ENCODE results near the gene PRSS3. TPM values are rescaled to one million over a fixed set of nuclear protein-coding genes. Genes with fewer than 3 reads are reported as not detected.

The PRSS3 gene
- total RNA-seq, 1 experiment from 2014 or later = 66.3 TPM

GRCh38 chr9:33780276-33780675 lies 15.1 kb upstream of the PRSS3 start:
- Histone ChIP-seq H4K20me1 (ENCODE audit: insufficient read depth) (no peaks in the 10 kb centered on the region), H3K9me3 (ENCODE audit: control insufficient read depth in 1 of 2, insufficient read depth in 1 of 2, low read depth in 1 of 2, low read length in 2 of 2) (no peaks in the 10 kb centered on the region), H3K4me2 (ENCODE audit: low read length) (no peak overlapping the region), H2AFZ (ENCODE audit: low read depth, low read length, poor library complexity, severe bottlenecking) (no peak overlapping the region), H3K79me2 (ENCODE audit: insufficient read depth, low read length) (no peaks in the 10 kb centered on the region), H3K9ac (ENCODE audit: low read length) (no peak overlapping the region), H3K9me2 (ENCODE audit: insufficient read depth) (no peaks in the 10 kb centered on the region), H3K27me3 (ENCODE audit: insufficient read depth, low read length) (no peaks in the 10 kb centered on the region), H3K27ac (ENCODE audit: low read depth, low read length) (no peak overlapping the region), H3K4me1 (ENCODE audit: control insufficient read depth in 1 of 2, insufficient read depth in 2 of 2, low read length in 2 of 2) (peaks cover 0 to 14% of the 10 kb centered on the region in 2 experiments; a peak in 2 of 4 replicates), H3K4me3 (replicated peaks in 1 of 2; ENCODE audit: low read depth in 1 of 2, low read length in 2 of 2) (no peak overlapping the region), H3K36me3 (ENCODE audit: control insufficient read depth in 1 of 2, insufficient read depth in 2 of 2, low read length in 2 of 2) (no peaks in the 10 kb centered on the region)
- CTCF ChIA-PET = interaction anchor here (2.6 kb wide), 1 partner anchor 33 kb away, joined by 13 read pairs; no protein-coding TSS in a partner anchor
- POLR2A ChIA-PET = interaction anchor here (0.7 kb wide), 1 partner anchor 780 kb away, joined by 5 read pairs; no protein-coding TSS in a partner anchor
- RAD21 ChIA-PET (ENCODE audit: low non-redundant PET in 1 of 2, low total read pairs in 2 of 2, uncharacterized antibody in 2 of 2, unreplicated experiment in 2 of 2) = interaction anchor here in 1 of 2 experiments (1.1 kb wide), 1 partner anchor 42 kb away, joined by 3 read pairs; no protein-coding TSS in a partner anchor
- no peak for TF ChIP-seq POLR2AphosphoS5 (IDR thresholded peaks at IDR 0.05; ENCODE audit: low read depth, low read length)
- TF ChIP-seq CBX3 (IDR thresholded peaks at IDR 0.05; ENCODE audit: low read depth) = no peak
- no peak for TF ChIP-seq SIN3A (IDR thresholded peaks at IDR 0.05; ENCODE audit: low read depth)
- TF ChIP-seq CEBPB (IDR thresholded peaks at IDR 0.05; ENCODE audit: low read depth) = no peak
- no peak for TF ChIP-seq JUND (IDR thresholded peaks at IDR 0.05)
- TF ChIP-seq, protein P1, sequence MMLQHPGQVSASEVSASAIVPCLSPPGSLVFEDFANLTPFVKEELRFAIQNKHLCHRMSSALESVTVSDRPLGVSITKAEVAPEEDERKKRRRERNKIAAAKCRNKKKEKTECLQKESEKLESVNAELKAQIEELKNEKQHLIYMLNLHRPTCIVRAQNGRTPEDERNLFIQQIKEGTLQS (IDR thresholded peaks at IDR 0.05) = no peak
- no peak for TF ChIP-seq RAD21 (IDR thresholded peaks at IDR 0.05; ENCODE audit: low read depth)
- TF ChIP-seq, protein P2, sequence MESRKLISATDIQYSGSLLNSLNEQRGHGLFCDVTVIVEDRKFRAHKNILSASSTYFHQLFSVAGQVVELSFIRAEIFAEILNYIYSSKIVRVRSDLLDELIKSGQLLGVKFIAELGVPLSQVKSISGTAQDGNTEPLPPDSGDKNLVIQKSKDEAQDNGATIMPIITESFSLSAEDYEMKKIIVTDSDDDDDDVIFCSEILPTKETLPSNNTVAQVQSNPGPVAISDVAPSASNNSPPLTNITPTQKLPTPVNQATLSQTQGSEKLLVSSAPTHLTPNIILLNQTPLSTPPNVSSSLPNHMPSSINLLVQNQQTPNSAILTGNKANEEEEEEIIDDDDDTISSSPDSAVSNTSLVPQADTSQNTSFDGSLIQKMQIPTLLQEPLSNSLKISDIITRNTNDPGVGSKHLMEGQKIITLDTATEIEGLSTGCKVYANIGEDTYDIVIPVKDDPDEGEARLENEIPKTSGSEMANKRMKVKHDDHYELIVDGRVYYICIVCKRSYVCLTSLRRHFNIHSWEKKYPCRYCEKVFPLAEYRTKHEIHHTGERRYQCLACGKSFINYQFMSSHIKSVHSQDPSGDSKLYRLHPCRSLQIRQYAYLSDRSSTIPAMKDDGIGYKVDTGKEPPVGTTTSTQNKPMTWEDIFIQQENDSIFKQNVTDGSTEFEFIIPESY (IDR thresholded peaks at IDR 0.05; ENCODE audit: extremely low read depth, insufficient replicate concordance, low read length) = no peak
- no peak for TF ChIP-seq SP1 (IDR thresholded peaks at IDR 0.05; ENCODE audit: low read depth)
- TF ChIP-seq EGR1 (IDR thresholded peaks at IDR 0.05; ENCODE audit: low read depth) = no peak
- no peak for TF ChIP-seq POLR2A (IDR thresholded peaks at IDR 0.05; ENCODE audit: borderline replicate concordance, extremely low read depth, insufficient read depth, insufficient read length)
- TF ChIP-seq, protein P3, sequence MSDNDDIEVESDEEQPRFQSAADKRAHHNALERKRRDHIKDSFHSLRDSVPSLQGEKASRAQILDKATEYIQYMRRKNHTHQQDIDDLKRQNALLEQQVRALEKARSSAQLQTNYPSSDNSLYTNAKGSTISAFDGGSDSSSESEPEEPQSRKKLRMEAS (IDR thresholded peaks at IDR 0.05) = no peak
- no peak for TF ChIP-seq TCF7L2 (IDR thresholded peaks at IDR 0.05; ENCODE audit: borderline replicate concordance, extremely low read depth, insufficient read depth, insufficient read length)
- TF ChIP-seq ZNF274 (IDR thresholded peaks at IDR 0.05; ENCODE audit: low read depth, low read length) = no peak
- no peak for TF ChIP-seq ELF1 (IDR thresholded peaks at IDR 0.05; ENCODE audit: borderline replicate concordance, low read depth)
- TF ChIP-seq EZH2 (IDR thresholded peaks at IDR 0.05) = no peak
- no peak for TF ChIP-seq YY1 (IDR thresholded peaks at IDR 0.05; ENCODE audit: extremely low read depth, insufficient replicate concordance, low read depth, low read length)
- intact Hi-C loops (cut with micrococcal nuclease) = no loop called here
- DNase-seq (ENCODE audit: low read depth, low spot score) (no peak), ATAC-seq (no peak)
- no TSS peak for BruUV-seq (replicated peaks)
